HG02610 (cell line): ENCODE results near the gene SLC9A1.
"Not testable (repeated sequence)": the region's sequence is repeated elsewhere in the genome, so short reads cannot be mapped to it uniquely, and the experiment has no call there.

Experiments used
- ATAC-seq: cut with Tn5 transposase; IDR thresholded peaks from one replicate; pipeline ENCODE4 v1.9.1; 2021; ENCODE audit warnings: mild to moderate bottlenecking, moderate library complexity; ENCODE audit not compliant: unreplicated experiment

Gene SLC9A1

DNA sequence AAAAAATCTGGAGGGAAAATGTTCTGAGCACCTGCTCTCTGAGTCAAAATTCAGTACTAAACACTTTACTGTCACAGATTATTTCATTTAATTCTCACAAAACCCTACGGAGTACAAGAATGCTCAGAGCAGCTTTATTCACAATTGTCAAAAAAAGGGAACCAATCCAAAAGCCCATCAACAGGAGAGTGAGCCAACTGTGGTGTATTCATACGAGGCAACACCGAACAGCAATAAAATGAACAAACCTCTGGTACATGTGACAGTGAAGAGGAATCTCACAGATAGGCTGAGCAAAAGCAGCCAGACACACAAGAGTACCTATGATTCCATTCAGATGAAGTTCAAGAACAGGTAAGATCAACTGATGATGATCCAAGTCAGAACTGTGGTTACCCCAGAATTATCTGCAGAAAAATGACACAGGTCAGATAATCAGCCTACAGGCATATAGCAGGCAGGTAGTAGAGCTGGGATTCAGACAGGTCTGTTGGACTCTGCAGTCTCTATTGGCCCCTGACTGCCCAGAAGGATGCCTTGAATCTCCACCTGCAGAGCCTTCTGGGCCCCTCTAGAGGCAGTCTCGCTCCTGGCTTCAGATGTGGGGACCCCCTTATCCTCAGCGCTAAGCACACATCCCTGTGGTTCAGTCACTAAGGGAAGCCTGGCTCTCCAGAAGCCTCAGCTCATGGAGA lies 19.2 kb downstream of the SLC9A1 start:
- no peak for ATAC-seq

DNA sequence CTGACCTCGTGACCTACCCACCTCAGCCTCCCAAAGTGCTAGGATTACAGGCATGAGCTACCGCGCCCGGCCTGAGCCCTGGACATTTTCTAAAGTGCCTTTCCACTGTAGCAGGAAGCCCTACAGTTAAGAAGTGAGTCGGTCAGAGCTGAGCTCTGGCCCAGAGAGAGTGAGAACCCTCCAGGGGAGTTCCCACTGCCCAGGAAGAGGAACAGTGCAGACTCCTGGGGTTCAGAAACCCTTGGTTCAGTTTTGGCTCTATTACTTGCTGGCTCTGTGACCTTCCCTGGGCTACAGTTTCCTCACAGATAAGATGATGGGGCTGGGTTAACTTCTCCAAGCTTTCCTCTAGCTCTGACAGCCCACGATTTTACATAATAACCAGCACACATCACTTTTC lies 20.9 kb downstream of the SLC9A1 start:
- no peak for ATAC-seq

DNA sequence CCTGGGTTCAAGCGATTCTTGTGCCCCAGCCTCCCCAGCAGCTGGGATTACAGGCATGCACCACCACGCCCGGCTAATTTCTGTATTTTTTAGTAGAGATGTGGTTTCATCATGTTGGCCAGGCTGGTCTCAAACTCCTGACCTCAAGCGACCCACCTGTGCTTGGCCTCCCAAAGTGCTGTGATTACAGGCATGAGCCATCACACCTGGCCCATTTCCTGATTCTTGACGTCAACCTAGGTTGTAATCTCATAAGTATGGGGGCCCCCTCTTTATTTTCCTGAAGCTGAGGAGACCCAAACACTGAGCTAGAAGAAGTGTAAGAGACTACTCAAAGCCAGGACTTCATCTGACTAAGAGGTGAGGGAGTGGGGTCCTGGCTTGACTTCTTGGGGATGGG lies 21.8 kb downstream of the SLC9A1 start:
- ATAC-seq = no peak

- no peak for ATAC-seq
These were observed 22.3 kb downstream of the SLC9A1 start for GRCh38 chr1:27132624-27133023.

DNA sequence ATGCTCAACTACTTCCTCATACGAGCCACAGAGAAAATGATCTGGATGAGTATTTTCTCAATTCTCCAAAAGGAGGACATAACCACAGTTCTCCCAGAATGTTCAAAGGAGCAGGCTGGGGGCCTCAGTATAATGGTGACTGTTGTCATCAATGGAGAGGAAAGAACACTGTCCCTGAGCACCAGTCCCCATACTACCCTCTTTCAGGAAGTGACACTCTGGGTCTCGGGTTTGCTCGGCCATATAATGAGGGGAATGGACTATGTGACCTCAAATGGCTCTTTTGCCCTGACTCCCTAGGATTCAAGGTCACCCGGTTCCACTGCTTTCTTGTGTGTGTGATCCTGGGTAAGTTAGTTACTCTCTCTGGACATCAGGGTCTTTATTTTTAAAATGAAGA lies 22.8 kb downstream of the SLC9A1 start:
- ATAC-seq = no peak

GRCh38 chr1:27130798-27131197 lies 24.1 kb downstream of the SLC9A1 start:
- ATAC-seq = no peak

DNA sequence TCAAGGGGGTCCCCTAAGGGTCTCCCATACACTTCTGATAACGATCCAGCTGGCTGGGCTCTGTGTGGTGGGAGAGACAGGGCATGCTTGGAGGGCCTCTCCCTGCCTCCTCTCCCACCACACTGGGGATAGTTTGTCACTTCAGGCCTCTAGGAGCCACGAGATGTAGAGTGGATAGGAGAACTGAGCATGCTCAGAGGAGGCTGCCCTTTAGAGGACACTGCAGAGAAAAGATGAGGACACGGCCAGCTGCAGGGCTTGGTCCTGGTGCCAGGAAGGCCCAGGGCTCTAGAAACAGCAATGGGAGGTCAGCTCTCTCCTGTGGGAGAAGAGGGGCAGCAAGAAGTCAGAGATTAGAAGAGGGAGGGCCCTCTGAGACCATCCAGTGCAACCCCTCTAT lies 25.7 kb downstream of the SLC9A1 start:
- no peak for ATAC-seq

GRCh38 chr1:27127419-27127818 lies 27.5 kb downstream of the SLC9A1 start:
- ATAC-seq = no peak

DNA sequence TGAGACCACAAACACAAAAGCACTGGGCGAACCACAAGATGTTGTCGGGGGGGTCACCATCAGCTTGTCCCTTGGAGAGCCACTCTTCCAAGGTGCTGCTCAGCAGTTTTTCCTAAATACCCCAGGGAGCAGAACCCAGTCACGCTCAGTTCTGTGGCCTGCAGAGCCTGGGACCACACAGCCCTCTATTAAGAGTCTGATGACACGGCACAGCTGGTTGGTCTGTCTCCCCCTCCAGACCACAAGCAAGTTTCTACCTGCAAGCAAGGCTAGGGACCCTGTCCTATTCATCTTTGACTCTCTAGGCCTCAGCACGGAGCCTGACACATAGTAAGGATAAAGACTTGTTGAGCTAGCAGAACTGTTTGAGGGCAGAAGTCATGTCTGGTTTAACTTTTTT lies 28.5 kb downstream of the SLC9A1 start:
- ATAC-seq = no peak

- not testable (repeated sequence) for ATAC-seq
These were observed 29.8 kb downstream of the SLC9A1 start for GRCh38 chr1:27125125-27125524.

DNA sequence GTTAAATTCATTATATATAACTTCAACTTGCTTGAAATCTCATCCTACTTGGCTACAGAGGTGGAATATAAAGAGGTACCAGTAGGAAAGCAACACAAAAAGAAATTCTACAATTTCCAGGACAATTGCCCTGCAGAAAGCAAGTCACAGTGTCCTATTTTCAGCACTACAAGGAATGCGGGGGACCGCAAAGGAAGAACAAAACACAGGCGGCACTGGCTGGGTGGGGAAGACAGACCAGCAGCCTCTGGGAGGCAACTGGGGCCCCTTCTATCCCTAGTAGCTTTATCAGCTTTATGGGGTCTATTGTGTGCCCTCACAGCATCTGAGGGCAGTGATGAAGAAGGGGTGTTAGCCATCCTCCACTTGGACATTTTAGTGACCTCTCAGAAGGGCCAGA lies 30.5 kb downstream of the SLC9A1 start:
- no peak for ATAC-seq

GRCh38 chr1:27122652-27123051 lies 32.3 kb downstream of the SLC9A1 start:
- no peak for ATAC-seq

DNA sequence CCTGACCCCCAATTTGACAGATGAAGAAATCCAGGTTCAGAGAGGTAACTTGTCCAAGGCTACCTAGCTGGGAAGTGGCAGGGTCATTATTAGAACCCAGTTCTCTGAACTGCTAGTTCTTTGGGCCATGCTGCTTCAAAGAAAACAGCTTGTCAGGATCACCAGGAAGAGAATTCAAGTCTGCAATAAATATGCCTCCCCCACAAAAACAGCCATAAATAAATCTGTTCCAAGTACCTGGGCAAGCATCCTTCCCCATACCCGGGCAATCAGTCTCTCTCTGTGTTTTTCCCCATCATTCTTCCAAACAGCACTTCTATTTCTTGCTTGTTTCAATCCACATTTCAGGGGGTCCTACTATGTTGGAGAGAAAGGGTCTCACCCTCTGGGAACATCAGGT lies 34.1 kb downstream of the SLC9A1 start:
- ATAC-seq = no peak

- no peak for ATAC-seq
These were observed 36.6 kb downstream of the SLC9A1 start for GRCh38 chr1:27118440-27118689.

- ATAC-seq = no peak
These were observed 37.0 kb downstream of the SLC9A1 start for GRCh38 chr1:27117733-27118439.

GRCh38 chr1:27116697-27117096 lies 38.2 kb downstream of the SLC9A1 start:
- ATAC-seq = no peak

DNA sequence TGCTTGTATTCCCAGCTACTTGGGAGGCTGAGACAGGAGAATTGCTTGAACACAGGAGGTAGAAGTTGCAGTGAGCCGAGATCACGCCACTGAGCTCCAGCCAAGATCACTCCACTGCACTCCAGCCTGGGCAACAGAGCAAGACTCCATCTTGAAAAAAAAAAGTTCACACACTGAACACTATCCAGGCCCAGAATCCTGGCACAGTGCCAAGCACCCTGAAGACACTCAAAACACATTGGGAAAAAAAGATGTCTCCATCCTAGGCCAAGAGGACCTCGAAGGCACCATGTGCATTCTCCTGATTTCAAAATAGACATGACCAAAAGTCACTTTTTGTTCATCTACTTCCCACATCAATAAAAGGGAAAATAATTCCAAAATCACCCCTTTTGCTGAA lies 38.7 kb downstream of the SLC9A1 start:
- ATAC-seq = no peak

- no peak for ATAC-seq
These were observed 40.4 kb downstream of the SLC9A1 start for GRCh38 chr1:27114546-27114945.

- ATAC-seq = no peak
These were observed 41.1 kb downstream of the SLC9A1 start for GRCh38 chr1:27113861-27114260.

- ATAC-seq = peak; percentile 88
These were observed 43.0 kb downstream of the SLC9A1 start for GRCh38 chr1:27111626-27112573.

DNA sequence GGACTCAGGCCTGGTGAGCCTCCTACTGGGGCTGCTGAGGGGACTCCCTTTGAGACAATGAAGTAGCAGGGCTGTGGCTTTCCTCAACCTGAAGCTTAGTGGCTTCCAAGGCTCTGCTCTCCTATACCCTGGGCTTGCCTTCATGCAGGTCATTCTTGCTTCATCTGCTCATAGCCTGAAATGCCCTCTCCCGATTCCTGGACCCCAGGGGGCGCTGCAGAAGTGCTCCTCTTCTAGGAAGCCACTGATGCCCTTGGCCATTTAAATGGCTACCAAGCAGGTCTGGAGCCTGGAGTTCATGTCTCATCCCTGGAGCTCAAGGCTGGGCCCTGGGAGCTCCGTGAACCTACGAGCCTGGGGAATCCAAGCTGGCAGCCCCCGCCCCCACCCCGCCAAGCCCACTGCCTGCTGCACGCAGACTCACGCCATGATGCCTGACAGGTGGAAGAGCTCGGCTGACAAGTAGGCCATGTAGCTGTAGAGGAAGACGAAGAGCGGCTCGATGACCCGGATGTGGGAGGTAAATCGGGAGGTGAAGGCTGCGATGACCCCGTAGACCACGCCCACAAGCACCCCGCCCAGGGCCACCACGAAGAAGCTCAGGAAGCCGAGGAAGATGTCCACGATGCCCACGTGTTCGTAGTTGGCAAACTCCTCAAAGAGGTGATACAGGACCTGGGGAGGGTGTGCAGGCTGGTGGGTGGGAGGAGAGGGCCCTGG lies 45.7 kb downstream of the SLC9A1 start:
- no peak for ATAC-seq
